ENCODE results near the gene DNAJA3.

DNA sequence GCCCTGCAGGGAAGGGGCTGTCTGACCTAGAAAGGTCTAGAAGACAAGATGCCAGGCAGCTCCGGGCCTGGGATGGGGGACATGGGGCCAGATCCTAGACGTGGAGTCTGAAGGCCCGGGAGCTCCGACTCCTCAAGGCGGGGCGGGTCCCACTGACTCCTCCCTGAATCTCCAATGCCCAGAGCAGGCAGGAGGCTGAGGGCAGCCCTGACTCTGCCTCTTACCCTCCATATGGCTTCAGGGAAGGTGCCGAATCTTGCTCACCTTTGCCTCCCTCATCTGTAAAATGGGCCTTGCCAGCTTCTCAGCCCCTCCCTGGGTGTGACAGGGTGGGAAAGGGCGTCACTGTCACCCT, 39.2 kb upstream of the DNAJA3 start:
- TF ChIP-seq EZH2 (IDR thresholded peaks at IDR 0.05; ENCODE audit: insufficient read depth, poor library complexity, severe bottlenecking) (no peak), EZH2phosphoT487 (IDR thresholded peaks at IDR 0.05; ENCODE audit: insufficient read depth, low read depth) (no peak)
